ENCODE results near the gene SERBP1.

DNA sequence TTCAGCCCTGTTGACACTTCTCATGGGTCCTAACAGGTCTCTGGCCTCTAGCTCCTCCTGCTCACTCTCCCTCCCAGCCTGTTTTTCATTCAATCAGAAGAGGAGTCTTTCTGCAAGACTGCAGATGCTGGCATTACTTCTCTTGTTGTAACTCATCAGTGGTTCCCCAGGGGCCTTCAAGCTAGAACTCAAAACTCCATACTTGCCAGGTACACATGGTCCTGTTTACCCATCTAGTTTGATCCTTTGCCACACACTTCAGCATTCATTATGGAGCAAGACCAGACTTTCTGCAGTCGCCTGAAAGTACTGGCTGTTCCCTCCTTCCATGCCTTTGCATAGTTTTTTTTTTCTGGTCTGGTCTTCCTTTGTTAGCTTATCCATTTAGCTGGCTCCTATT is 47.9 kb downstream of the SERBP1 start:
- TF ChIP-seq, protein P1, sequence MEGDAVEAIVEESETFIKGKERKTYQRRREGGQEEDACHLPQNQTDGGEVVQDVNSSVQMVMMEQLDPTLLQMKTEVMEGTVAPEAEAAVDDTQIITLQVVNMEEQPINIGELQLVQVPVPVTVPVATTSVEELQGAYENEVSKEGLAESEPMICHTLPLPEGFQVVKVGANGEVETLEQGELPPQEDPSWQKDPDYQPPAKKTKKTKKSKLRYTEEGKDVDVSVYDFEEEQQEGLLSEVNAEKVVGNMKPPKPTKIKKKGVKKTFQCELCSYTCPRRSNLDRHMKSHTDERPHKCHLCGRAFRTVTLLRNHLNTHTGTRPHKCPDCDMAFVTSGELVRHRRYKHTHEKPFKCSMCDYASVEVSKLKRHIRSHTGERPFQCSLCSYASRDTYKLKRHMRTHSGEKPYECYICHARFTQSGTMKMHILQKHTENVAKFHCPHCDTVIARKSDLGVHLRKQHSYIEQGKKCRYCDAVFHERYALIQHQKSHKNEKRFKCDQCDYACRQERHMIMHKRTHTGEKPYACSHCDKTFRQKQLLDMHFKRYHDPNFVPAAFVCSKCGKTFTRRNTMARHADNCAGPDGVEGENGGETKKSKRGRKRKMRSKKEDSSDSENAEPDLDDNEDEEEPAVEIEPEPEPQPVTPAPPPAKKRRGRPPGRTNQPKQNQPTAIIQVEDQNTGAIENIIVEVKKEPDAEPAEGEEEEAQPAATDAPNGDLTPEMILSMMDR (conservative IDR thresholded peaks at IDR 0.05) = no peak
- no peak for TF ChIP-seq ZFX (IDR thresholded peaks at IDR 0.05)
